Hepatocyte (in vitro differentiated cells): ENCODE measurements around the gene TRPM2.

Source experiments
- CTCF ChIP-seq: fragments of 200-600 bp; sonication (generic); IDR thresholded peaks from 2 replicates; pipeline ENCODE4 v1.5.1; 2016; ENCODE audit warnings: antibody characterized with exemption, mild to moderate bottlenecking; ENCODE audit not compliant: poor library complexity
- EZH2 ChIP-seq: fragments of 200-600 bp; sonication (generic); IDR thresholded peaks from 2 replicates; pipeline ENCODE4 v1.6.1; 2016; ENCODE audit warnings: antibody characterized with exemption, mild to moderate bottlenecking, borderline replicate concordance
- EZH2phosphoT487 ChIP-seq: fragments of 200-600 bp; sonication (generic); IDR thresholded peaks from one replicate; pipeline ENCODE4 v1.6.1; 2018; ENCODE audit warnings: antibody characterized with exemption, mild to moderate bottlenecking, low read depth, moderate library complexity; ENCODE audit not compliant: unreplicated experiment, severe bottlenecking

GRCh38 chr21:44434568-44434925, 81.1 kb downstream of the TRPM2 start:
- TF ChIP-seq CTCF (no peak), EZH2 (no peak), EZH2phosphoT487 (no peak)
